A549 (cell line): Measurements from ENCODE around the gene FASTK.

Experiments used
- CBX2 ChIP-seq: fragments of 200-600 bp; sonication (generic); IDR thresholded peaks from 2 replicates; pipeline ENCODE4 v1.6.1; 2016; ENCODE audit warnings: low read depth, mild to moderate bottlenecking, borderline replicate concordance
- CBX8 ChIP-seq: fragments of 200-600 bp; sonication (generic); IDR thresholded peaks from 2 replicates; pipeline ENCODE4 v1.6.1; 2016
- EP300 ChIP-seq, 2 experiments: fragments of >200 bp; sonication (Bioruptor Twin); formaldehyde crosslinking; IDR thresholded peaks; 2 replicates in 1 of 2; 3 replicates in 1 of 2; pipeline ENCODE4 v1.6.1; 2016 to 2017
- ESRRA ChIP-seq: fragments of 150-350 bp; IDR thresholded peaks from 2 replicates; pipeline ENCODE4 v1.6.1; 2014; ENCODE audit warnings: mild to moderate bottlenecking, low read length, borderline replicate concordance
- HOXB5 ChIP-seq: fragments of 250-450 bp; sonication (Bioruptor Pico); IDR thresholded peaks from 2 replicates; pipeline ENCODE4 v1.5.0; 2020; ENCODE audit warnings: mild to moderate bottlenecking, moderate library complexity
- POLR2A ChIP-seq: IDR thresholded peaks from 2 replicates; pipeline ENCODE4 v1.6.1; 2012; ENCODE audit warnings: mild to moderate bottlenecking, low read length
- RCOR1 ChIP-seq: fragments of 150-350 bp; IDR thresholded peaks from 2 replicates; pipeline ENCODE4 v1.6.1; 2014; ENCODE audit warnings: antibody characterized with exemption, low read length, low read depth
- RNF2 ChIP-seq: fragments of 200-600 bp; sonication (generic); IDR thresholded peaks from 2 replicates; pipeline ENCODE4 v1.6.1; 2016; ENCODE audit warnings: low read depth, mild to moderate bottlenecking, antibody characterized with exemption, moderate library complexity, borderline replicate concordance
- ZFP36 ChIP-seq: fragments of 450-650 bp; IDR thresholded peaks from 2 replicates; pipeline ENCODE4 v1.6.1; 2014; ENCODE audit warnings: borderline replicate concordance; ENCODE audit not compliant: partially characterized antibody
- ZNF302 ChIP-seq: fragments of 250-450 bp; sonication (Bioruptor Pico); IDR thresholded peaks from 2 replicates; pipeline ENCODE4 v1.9.0; 2021; ENCODE audit warnings: inconsistent platforms, mild to moderate bottlenecking, moderate library complexity
- TF ChIP-seq, protein P1 (sequence below): fragments of >200 bp; sonication (Bioruptor Twin); formaldehyde crosslinking; IDR thresholded peaks from 3 replicates; pipeline ENCODE4 v1.5.1; 2016
- TF ChIP-seq, protein P2 (sequence below): fragments of 200-600 bp; sonication (generic); IDR thresholded peaks from 2 replicates; pipeline ENCODE4 v1.6.1; 2016; ENCODE audit warnings: antibody characterized with exemption, mild to moderate bottlenecking, moderate library complexity
- TF ChIP-seq, protein P3 (sequence below): IDR thresholded peaks from 2 replicates; pipeline ENCODE4 v1.6.1; 2012
- TF ChIP-seq, protein P4 (sequence below): fragments of 150-350 bp; IDR thresholded peaks from 2 replicates; pipeline ENCODE4 v1.6.1; 2014; ENCODE audit warnings: low read depth, mild to moderate bottlenecking, low read length

- TF ChIP-seq, protein P1, sequence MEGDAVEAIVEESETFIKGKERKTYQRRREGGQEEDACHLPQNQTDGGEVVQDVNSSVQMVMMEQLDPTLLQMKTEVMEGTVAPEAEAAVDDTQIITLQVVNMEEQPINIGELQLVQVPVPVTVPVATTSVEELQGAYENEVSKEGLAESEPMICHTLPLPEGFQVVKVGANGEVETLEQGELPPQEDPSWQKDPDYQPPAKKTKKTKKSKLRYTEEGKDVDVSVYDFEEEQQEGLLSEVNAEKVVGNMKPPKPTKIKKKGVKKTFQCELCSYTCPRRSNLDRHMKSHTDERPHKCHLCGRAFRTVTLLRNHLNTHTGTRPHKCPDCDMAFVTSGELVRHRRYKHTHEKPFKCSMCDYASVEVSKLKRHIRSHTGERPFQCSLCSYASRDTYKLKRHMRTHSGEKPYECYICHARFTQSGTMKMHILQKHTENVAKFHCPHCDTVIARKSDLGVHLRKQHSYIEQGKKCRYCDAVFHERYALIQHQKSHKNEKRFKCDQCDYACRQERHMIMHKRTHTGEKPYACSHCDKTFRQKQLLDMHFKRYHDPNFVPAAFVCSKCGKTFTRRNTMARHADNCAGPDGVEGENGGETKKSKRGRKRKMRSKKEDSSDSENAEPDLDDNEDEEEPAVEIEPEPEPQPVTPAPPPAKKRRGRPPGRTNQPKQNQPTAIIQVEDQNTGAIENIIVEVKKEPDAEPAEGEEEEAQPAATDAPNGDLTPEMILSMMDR = no peak
- TF ChIP-seq, protein P2, sequence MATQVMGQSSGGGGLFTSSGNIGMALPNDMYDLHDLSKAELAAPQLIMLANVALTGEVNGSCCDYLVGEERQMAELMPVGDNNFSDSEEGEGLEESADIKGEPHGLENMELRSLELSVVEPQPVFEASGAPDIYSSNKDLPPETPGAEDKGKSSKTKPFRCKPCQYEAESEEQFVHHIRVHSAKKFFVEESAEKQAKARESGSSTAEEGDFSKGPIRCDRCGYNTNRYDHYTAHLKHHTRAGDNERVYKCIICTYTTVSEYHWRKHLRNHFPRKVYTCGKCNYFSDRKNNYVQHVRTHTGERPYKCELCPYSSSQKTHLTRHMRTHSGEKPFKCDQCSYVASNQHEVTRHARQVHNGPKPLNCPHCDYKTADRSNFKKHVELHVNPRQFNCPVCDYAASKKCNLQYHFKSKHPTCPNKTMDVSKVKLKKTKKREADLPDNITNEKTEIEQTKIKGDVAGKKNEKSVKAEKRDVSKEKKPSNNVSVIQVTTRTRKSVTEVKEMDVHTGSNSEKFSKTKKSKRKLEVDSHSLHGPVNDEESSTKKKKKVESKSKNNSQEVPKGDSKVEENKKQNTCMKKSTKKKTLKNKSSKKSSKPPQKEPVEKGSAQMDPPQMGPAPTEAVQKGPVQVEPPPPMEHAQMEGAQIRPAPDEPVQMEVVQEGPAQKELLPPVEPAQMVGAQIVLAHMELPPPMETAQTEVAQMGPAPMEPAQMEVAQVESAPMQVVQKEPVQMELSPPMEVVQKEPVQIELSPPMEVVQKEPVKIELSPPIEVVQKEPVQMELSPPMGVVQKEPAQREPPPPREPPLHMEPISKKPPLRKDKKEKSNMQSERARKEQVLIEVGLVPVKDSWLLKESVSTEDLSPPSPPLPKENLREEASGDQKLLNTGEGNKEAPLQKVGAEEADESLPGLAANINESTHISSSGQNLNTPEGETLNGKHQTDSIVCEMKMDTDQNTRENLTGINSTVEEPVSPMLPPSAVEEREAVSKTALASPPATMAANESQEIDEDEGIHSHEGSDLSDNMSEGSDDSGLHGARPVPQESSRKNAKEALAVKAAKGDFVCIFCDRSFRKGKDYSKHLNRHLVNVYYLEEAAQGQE = no peak
- TF ChIP-seq, protein P3, sequence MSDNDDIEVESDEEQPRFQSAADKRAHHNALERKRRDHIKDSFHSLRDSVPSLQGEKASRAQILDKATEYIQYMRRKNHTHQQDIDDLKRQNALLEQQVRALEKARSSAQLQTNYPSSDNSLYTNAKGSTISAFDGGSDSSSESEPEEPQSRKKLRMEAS = no peak
- no peak for TF ChIP-seq EP300 (IDR thresholded peaks at IDR 0.05)
- no peak for TF ChIP-seq ESRRA
- no peak for TF ChIP-seq CBX2
- no peak for TF ChIP-seq ZFP36
- no peak for TF ChIP-seq HOXB5
- TF ChIP-seq, protein P4, sequence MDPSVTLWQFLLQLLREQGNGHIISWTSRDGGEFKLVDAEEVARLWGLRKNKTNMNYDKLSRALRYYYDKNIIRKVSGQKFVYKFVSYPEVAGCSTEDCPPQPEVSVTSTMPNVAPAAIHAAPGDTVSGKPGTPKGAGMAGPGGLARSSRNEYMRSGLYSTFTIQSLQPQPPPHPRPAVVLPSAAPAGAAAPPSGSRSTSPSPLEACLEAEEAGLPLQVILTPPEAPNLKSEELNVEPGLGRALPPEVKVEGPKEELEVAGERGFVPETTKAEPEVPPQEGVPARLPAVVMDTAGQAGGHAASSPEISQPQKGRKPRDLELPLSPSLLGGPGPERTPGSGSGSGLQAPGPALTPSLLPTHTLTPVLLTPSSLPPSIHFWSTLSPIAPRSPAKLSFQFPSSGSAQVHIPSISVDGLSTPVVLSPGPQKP = no peak
- TF ChIP-seq POLR2A = no peak
- no peak for TF ChIP-seq RCOR1
- TF ChIP-seq RNF2 = no peak
- TF ChIP-seq ZNF302 (CRISPR knock-in tag) = no peak
- TF ChIP-seq CBX8 = no peak
These were observed 44.3 kb upstream of the FASTK start for GRCh38 chr7:151124899-151125399.
